Measurements from ENCODE around the gene CCDC177.

CCDC177 gene

GRCh38 chr14:69616408-69616773 is 41.7 kb upstream of the CCDC177 start:
- DNase-seq (ENCODE audit: extremely low spot score): no peak
- ChIA-PET POLR2A (no interaction called here), CTCF (interaction anchor here (0.7 to 2.2 kb wide), 7 partner anchors 8 to 51 kb away, joined by 3 to 9 read pairs (median 3); no protein-coding TSS in a partner anchor)
- no peak for TF ChIP-seq CTCF (IDR thresholded peaks at IDR 0.05; ENCODE audit: control extremely low read depth, extremely low read depth, low read depth, missing control alignments)

- CTCF ChIA-PET: interaction anchor here (0.7 to 2.2 kb wide), 10 partner anchors 9 to 60 kb away, joined by 3 to 9 read pairs (median 3); no protein-coding TSS in a partner anchor
- no peak for TF ChIP-seq CTCF (IDR thresholded peaks at IDR 0.05; ENCODE audit: control extremely low read depth, extremely low read depth, low read depth, missing control alignments)
- DNase-seq (ENCODE audit: extremely low spot score): peak; percentile 56
- POLR2A ChIA-PET: interaction anchor here (2.0 kb wide), 1 partner anchor 14 kb away, joined by 8 read pairs; no protein-coding TSS in a partner anchor
Measured at GRCh38 chr14:69615496-69616407, 41.1 kb upstream of the CCDC177 start.

- ChIA-PET CTCF (interaction anchor here (0.8 to 2.2 kb wide), 5 partner anchors 9 to 105 kb away, joined by 3 to 9 read pairs (median 3); no protein-coding TSS in a partner anchor), POLR2A (interaction anchor here (2.0 kb wide), 1 partner anchor 14 kb away, joined by 8 read pairs; no protein-coding TSS in a partner anchor)
- no peak for TF ChIP-seq CTCF (IDR thresholded peaks at IDR 0.05; ENCODE audit: control extremely low read depth, extremely low read depth, low read depth, missing control alignments)
- DNase-seq (ENCODE audit: extremely low spot score): no peak
Measured at GRCh38 chr14:69615121-69615495, 40.4 kb upstream of the CCDC177 start.

- ChIA-PET POLR2A (interaction anchor here (1.3 to 2.0 kb wide), 2 partner anchors 10 to 15 kb away, joined by 3 to 8 read pairs; no protein-coding TSS in a partner anchor), CTCF (interaction anchor here (0.8 to 2.2 kb wide), 5 partner anchors 10 to 106 kb away, joined by 3 to 9 read pairs (median 3); no protein-coding TSS in a partner anchor)
- no peak for TF ChIP-seq CTCF (IDR thresholded peaks at IDR 0.05; ENCODE audit: control extremely low read depth, extremely low read depth, low read depth, missing control alignments)
- DNase-seq (ENCODE audit: extremely low spot score): no peak
Measured at GRCh38 chr14:69614592-69614991, 39.9 kb upstream of the CCDC177 start.

- POLR2A ChIA-PET: interaction anchor here (1.3 to 2.3 kb wide), 3 partner anchors 12 to 15 kb away, joined by 3 to 8 read pairs (median 4); no protein-coding TSS in a partner anchor
- no peak for DNase-seq (ENCODE audit: extremely low spot score)
- TF ChIP-seq CTCF (IDR thresholded peaks at IDR 0.05; ENCODE audit: control extremely low read depth, extremely low read depth, low read depth, missing control alignments): no peak
- CTCF ChIA-PET: interaction anchor here (1.4 to 2.0 kb wide), 4 partner anchors 12 to 114 kb away, joined by 3 to 6 read pairs (median 4); no protein-coding TSS in a partner anchor
Measured at GRCh38 chr14:69613312-69614073, 38.8 kb upstream of the CCDC177 start.

GRCh38 chr14:69612783-69613130 is 38.1 kb upstream of the CCDC177 start:
- peak; percentile 14 for TF ChIP-seq CTCF (IDR thresholded peaks at IDR 0.05; ENCODE audit: control extremely low read depth, extremely low read depth, low read depth, missing control alignments)
- no peak for DNase-seq (ENCODE audit: extremely low spot score)
- ChIA-PET CTCF (interaction anchor here (1.4 to 2.0 kb wide), 4 partner anchors 12 to 115 kb away, joined by 3 to 6 read pairs (median 4); no protein-coding TSS in a partner anchor), POLR2A (interaction anchor here (1.6 to 2.3 kb wide), 2 partner anchors 13 to 16 kb away, joined by 4 to 8 read pairs; no protein-coding TSS in a partner anchor)

Measured in GM10248 (cell line).